Testis (tissue), 3 donors: Measurements from ENCODE around the gene TBC1D16. TPM values are rescaled to one million over a fixed set of nuclear protein-coding genes. Genes with fewer than 3 reads are reported as not detected.

ENCODE experiments used
- DNase-seq: peaks from one replicate; pipeline ENCODE4 v3.0.0-alpha.2; 2019
- H3K27ac ChIP-seq, 2 donors: fragments of 200-600 bp; sonication (generic); one replicate each; pipeline ENCODE4 v1.5.1; 2019
- H3K27me3 ChIP-seq: fragments of 200-600 bp; sonication (generic); one replicate; pipeline ENCODE4 v1.5.1; 2019
- H3K36me3 ChIP-seq: fragments of 200-600 bp; sonication (generic); one replicate; pipeline ENCODE4 v1.5.1; 2017; ENCODE audit warnings: low read depth; ENCODE audit errors: missing control alignments
- H3K4me1 ChIP-seq: fragments of 200-600 bp; sonication (generic); one replicate; pipeline ENCODE4 v1.5.1; 2019
- H3K4me3 ChIP-seq, 2 donors: fragments of 200-600 bp; sonication (generic); one replicate each; pipeline ENCODE4 v1.5.1; 2017 to 2019
- H3K9me3 ChIP-seq: fragments of 200-600 bp; sonication (generic); one replicate; pipeline ENCODE4 v1.5.1; 2017
- POLR2A ChIP-seq: fragments of 450-650 bp; IDR thresholded peaks from one replicate; pipeline ENCODE4 v1.6.1; 2017; ENCODE audit warnings: antibody characterized with exemption, mild to moderate bottlenecking, moderate library complexity
- WGBS, 2 donors: methylation state at CpG; one replicate each; pipeline ENCODE4 v1.1.5; 2018; 5-methylcytosine and 5-hydroxymethylcytosine counted together
- intact Hi-C: fragments of 100-400 bp; cut with DNase I; formaldehyde crosslinking; loops from one replicate; pipeline ENCODE4 v1.15.1; 2023; ENCODE audit warnings: low total_unique reads
- polyA plus RNA-seq: library from polyadenylated mRNA; stranded (reverse); fragments of 350-450 nt; fragmentation: Illumina TruSeq; extraction: RNeasy Lipid Tissue Mini Kit (QIAGEN cat#74804); gene quantifications from one replicate; pipeline ENCODE4 v1.2.3, GENCODE V29; 2014; ENCODE audit warnings: low read depth, low replicate concordance; ENCODE audit not compliant: insufficient read depth
- total RNA-seq, 2 donors: library from RNA; depleted of rRNA; stranded (reverse); fragments of >200 nt; gene quantifications; one replicate each; pipeline ENCODE4 v1.2.3, GENCODE V29; 2016
- TF ChIP-seq, protein P1 (sequence below), 3 experiments: fragments of 450-650 bp in 2 of 3; fragments of 200-600 bp in 1 of 3; sonication (generic) in 1 of 3; IDR thresholded peaks; one replicate each; pipeline ENCODE4 v1.5.1; 2016 to 2019; ENCODE audit warnings: antibody characterized with exemption in 3 of 3, mild to moderate bottlenecking in 2 of 3, moderate library complexity in 1 of 3

The TBC1D16 gene
- total and polyA plus RNA-seq, 3 donors from 2014 or later = 11.0 to 16.0 (median 11.7) TPM

DNA sequence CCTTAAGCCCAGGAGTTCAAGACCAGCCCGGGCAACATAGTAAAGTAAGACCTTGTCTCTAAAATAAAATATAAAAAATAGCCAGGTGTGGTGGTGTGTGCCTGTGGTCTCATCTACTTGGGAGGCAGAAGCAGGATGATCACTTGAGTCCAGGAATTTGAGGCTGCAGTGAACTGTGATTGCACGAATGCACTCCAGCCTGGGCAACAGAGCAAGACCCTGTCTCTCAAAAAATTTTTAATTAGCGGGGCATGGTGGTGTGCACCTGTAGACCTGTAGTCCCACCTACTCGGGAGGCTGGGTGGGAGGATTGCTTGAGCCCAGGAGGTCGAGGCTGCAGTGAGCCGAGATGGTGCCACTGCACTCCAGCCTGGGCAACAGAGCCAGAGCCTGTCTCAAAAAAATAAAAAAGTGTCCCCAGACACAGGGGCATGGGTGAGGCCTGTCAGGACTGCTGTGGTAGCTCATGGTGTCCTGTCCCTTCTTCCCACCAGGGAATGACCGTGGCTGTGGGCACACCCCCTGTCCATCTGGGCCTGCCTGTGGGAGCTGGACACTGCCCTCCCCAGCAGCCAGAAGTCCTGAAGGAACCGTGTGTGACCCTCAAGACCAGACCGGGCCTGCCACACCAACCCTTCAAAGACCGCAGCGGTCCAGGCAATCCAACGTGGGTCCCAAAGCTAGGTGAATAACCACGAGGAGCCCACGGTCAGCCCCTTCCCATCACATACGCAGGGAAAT, 34.9 kb upstream of the TBC1D16 start:
- Histone ChIP-seq H3K36me3 (no peaks in the 10 kb centered on the region), H3K27me3 (no peaks in the 10 kb centered on the region), H3K4me3 (peak overlapping the region; percentile 5 to 11), H3K4me1 (peaks cover 38% of the 10 kb centered on the region), H3K9me3 (no peaks in the 10 kb centered on the region), H3K27ac (peak overlapping the region; percentile 83 to 88)
- WGBS, 2 donors = 56 to 69% methylated on average over 13 to 15 of the region's 15 CpGs
- peak; percentile 24 for DNase-seq
- TF ChIP-seq, protein P1, sequence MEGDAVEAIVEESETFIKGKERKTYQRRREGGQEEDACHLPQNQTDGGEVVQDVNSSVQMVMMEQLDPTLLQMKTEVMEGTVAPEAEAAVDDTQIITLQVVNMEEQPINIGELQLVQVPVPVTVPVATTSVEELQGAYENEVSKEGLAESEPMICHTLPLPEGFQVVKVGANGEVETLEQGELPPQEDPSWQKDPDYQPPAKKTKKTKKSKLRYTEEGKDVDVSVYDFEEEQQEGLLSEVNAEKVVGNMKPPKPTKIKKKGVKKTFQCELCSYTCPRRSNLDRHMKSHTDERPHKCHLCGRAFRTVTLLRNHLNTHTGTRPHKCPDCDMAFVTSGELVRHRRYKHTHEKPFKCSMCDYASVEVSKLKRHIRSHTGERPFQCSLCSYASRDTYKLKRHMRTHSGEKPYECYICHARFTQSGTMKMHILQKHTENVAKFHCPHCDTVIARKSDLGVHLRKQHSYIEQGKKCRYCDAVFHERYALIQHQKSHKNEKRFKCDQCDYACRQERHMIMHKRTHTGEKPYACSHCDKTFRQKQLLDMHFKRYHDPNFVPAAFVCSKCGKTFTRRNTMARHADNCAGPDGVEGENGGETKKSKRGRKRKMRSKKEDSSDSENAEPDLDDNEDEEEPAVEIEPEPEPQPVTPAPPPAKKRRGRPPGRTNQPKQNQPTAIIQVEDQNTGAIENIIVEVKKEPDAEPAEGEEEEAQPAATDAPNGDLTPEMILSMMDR (IDR thresholded peaks at IDR 0.05) = no peak
- TF ChIP-seq POLR2A = no peak
- intact Hi-C loops = no loop called here

DNA sequence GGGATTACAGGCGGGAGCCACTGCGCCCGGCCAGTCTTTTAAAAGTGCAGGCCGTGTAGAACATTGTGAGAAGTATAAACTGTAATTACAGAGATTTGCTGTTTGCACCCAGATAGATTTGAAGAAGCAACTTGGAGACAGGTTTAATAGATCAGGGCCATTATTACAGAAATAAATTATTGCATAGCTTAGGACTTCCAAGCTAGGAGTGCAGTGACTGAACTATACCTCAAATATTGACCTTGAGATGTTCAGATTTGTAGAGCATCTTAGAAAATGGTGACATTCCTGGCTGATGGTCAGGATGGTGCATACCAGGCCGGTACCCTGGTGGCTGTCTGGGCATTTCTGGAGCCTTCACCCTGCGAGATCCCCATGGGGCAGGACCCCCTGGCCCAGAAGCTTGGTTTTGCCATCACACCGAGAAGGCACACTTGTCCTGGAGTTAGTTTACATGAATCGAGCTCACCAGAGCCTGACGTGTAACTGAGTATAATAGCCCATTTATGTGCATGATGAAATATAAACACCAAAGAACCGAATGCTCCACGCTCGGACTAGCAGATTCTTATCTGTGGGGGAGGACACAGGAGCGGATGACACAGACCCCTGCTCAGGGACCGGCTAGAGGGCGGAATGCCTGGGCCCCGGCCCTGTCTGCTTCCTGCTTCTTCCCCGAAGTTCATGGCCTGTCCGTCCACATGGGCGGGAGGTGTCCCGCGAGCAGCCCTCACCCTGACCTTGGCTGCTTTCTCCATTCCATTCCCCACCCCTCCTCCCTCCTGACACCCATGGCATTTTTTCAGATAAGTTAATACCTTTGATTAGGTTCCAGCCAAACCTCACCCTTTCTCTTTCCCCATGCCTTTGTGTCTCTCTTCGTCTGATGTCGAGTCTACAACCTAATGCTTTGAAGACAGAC, 32.9 kb upstream of the TBC1D16 start:
- no peaks in the 10 kb centered on the region for H3K36me3 ChIP-seq
- peak; percentile 33 for DNase-seq
- no peak for TF ChIP-seq POLR2A
- TF ChIP-seq, protein P1 (IDR thresholded peaks at IDR 0.05) = no peak
- peak overlapping the region in 1 of 2 donors; percentile 88 for H3K27ac ChIP-seq
- H3K4me3 ChIP-seq = no peak overlapping the region
- no peaks in the 10 kb centered on the region for H3K9me3 ChIP-seq
- intact Hi-C loops = no loop called here
- no peaks in the 10 kb centered on the region for H3K27me3 ChIP-seq
- H3K4me1 ChIP-seq = peaks cover 38% of the 10 kb centered on the region
- 44 to 62% methylated on average over 20 to 23 of the region's 23 CpGs for WGBS, 2 donors

DNA sequence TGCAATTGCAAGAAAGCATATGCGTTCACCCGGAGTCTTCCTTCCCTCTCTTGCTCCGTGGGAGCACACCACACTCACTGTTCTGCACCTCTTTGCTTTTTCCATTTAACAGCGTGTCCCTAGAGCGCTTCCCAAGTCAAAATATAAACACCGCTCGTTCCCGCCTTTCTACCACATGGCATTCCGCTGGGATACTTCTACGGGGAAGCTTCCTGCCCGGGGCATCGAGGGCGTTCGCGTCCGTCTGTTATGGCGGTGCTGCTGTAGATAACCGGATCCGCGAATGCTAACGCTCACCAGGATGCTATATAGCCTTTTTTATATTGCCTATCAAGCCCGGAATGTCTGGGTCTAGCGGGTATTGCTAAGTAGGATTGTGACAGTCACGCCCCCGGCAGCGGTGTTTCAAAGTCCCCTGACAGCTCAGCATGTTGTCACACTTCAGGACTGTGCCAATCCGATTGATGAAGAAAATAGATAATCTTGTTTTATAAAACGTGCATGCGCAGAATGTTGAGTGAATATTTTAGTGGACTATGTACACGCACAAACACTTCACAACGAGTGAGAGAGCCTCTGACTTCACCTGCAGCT, 31.8 kb upstream of the TBC1D16 start:
- WGBS, 2 donors = 92 to 96% methylated on average over 31 of the region's 31 CpGs
- Histone ChIP-seq H3K27me3 (no peaks in the 10 kb centered on the region), H3K36me3 (no peaks in the 10 kb centered on the region), H3K27ac (no peak overlapping the region), H3K9me3 (no peaks in the 10 kb centered on the region), H3K4me1 (peaks cover 38% of the 10 kb centered on the region), H3K4me3 (no peak overlapping the region)
- intact Hi-C loops = no loop called here
- no peak for TF ChIP-seq POLR2A
- TF ChIP-seq, protein P1 (IDR thresholded peaks at IDR 0.05) = no peak
- no peak for DNase-seq

DNA sequence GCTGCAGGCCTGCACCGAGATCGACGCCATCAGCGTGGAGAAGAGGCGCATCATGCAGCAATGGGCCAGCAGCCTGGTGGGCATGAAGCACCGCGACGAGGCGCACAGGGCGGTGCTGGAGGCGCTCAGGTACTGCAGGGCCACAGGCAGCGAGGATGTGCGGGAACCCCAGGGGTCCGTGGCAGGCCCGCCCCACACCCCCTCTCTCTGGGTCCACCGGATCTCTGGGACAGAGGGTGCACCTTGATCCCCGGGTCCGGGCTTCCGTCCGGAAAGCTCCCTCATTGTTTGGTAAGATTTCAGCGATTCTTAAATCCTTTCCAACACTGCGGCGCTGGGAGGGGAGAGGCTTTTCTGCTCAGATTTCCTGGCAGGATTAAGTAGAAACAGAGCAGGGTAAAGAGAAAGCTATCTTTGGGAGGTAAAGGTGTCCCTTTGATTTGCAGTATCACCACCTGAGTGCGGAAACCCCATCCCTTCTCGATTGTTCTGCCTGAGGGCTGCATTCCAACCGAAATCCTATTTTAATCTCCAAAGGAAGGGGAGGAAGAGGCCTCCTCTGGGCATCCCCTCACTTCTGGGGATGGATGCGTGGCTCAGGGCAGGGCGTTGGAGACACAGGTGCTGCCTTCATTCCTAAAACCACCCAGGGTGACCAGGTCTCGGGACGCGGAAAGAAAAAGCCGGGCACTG, 30.0 kb upstream of the TBC1D16 start:
- no peaks in the 10 kb centered on the region for H3K9me3 ChIP-seq
- H3K4me1 ChIP-seq = peaks cover 27% of the 10 kb centered on the region
- TF ChIP-seq, protein P1 (IDR thresholded peaks at IDR 0.05) = no peak
- TF ChIP-seq POLR2A = no peak
- intact Hi-C loops = no loop called here
- 80 to 81% methylated on average over 31 to 32 of the region's 32 CpGs for WGBS, 2 donors
- H3K4me3 ChIP-seq = no peak overlapping the region
- no peaks in the 10 kb centered on the region for H3K27me3 ChIP-seq
- no peaks in the 10 kb centered on the region for H3K36me3 ChIP-seq
- no peak for DNase-seq
- no peak overlapping the region for H3K27ac ChIP-seq
